HEK293T (cell line): ENCODE data around the gene CLK2.

Experiments used
- FOXA1 ChIP-seq: fragments of 450-650 bp; IDR thresholded peaks from 2 replicates; pipeline ENCODE4 v1.6.1; 2016; ENCODE audit warnings: mild to moderate bottlenecking
- FOXK2 ChIP-seq: fragments of 450-650 bp; IDR thresholded peaks from 2 replicates; pipeline ENCODE4 v1.6.1; 2016; ENCODE audit warnings: mild to moderate bottlenecking
- FOXM1 ChIP-seq: fragments of 450-650 bp; IDR thresholded peaks from 2 replicates; pipeline ENCODE4 v1.6.1; 2017; ENCODE audit warnings: mild to moderate bottlenecking, borderline replicate concordance
- L3MBTL2 ChIP-seq: fragments of 450-650 bp; conservative IDR thresholded peaks from 2 replicates; pipeline ENCODE4 v1.6.1; 2016; ENCODE audit warnings: mild to moderate bottlenecking
- TARDBP ChIP-seq: fragments of 450-650 bp; IDR thresholded peaks from 2 replicates; pipeline ENCODE4 v1.6.1; 2016
- TF ChIP-seq, protein P1 (sequence below): fragments of 450-650 bp; IDR thresholded peaks from 2 replicates; pipeline ENCODE4 v1.6.1; 2016

- no peak for TF ChIP-seq TARDBP
- no peak for TF ChIP-seq FOXM1
- TF ChIP-seq FOXK2, result no peak
- TF ChIP-seq, protein P1, sequence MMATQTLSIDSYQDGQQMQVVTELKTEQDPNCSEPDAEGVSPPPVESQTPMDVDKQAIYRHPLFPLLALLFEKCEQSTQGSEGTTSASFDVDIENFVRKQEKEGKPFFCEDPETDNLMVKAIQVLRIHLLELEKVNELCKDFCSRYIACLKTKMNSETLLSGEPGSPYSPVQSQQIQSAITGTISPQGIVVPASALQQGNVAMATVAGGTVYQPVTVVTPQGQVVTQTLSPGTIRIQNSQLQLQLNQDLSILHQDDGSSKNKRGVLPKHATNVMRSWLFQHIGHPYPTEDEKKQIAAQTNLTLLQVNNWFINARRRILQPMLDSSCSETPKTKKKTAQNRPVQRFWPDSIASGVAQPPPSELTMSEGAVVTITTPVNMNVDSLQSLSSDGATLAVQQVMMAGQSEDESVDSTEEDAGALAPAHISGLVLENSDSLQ, result no peak
- no peak for TF ChIP-seq L3MBTL2
- no peak for TF ChIP-seq FOXA1
Measured at GRCh38 chr1:155295183-155295941, 22.1 kb upstream of the CLK2 start.
